Activated CD4-positive, alpha-beta T cell treated with anti-CD3 and anti-CD28 coated beads for 1 hour (primary cell): Measurements from ENCODE around the gene GPR61.

Source experiments
- DNase-seq: peaks from one replicate; pipeline ENCODE4 v3.0.0-alpha.2; 2020

Gene GPR61

GRCh38 chr1:109537450-109538178 lies 2.1 kb upstream of the GPR61 start:
- no peak for DNase-seq

GRCh38 chr1:109538827-109539555 lies 681 bp upstream of the GPR61 start:
- DNase-seq, result no peak

- no peak for DNase-seq
Measured at GRCh38 chr1:109541102-109541501, 1.4 kb downstream of the GPR61 start.

GRCh38 chr1:109542657-109543056 lies 3.0 kb downstream of the GPR61 start:
- DNase-seq, result no peak

- no peak for DNase-seq
Measured at GRCh38 chr1:109543283-109543987, 3.8 kb downstream of the GPR61 start.

- DNase-seq, result no peak
Measured at GRCh38 chr1:109543988-109544735, 4.5 kb downstream of the GPR61 start.

GRCh38 chr1:109546311-109547109 lies 6.8 kb downstream of the GPR61 start:
- peak; percentile 79 for DNase-seq

GRCh38 chr1:109547463-109548320 lies 8.0 kb downstream of the GPR61 start:
- no peak for DNase-seq

GRCh38 chr1:109548321-109549267 lies 8.9 kb downstream of the GPR61 start, which contains the start of gene GNAI3:
GNAI3 (plus strand) TSS chr1:109548615; CDS start chr1:109548721, 106 bp downstream.
- peak; percentile 93 for DNase-seq

- no peak for DNase-seq
Measured at GRCh38 chr1:109556563-109556962, 16.9 kb downstream of the GPR61 start.

GRCh38 chr1:109557520-109557919 lies 17.8 kb downstream of the GPR61 start:
- no peak for DNase-seq

- DNase-seq, result no peak
Measured at GRCh38 chr1:109559995-109560394, 20.3 kb downstream of the GPR61 start.

- no peak for DNase-seq
Measured at GRCh38 chr1:109564194-109564878, 24.7 kb downstream of the GPR61 start.

- no peak for DNase-seq
Measured at GRCh38 chr1:109565241-109565640, 25.6 kb downstream of the GPR61 start.

- no peak for DNase-seq
Measured at GRCh38 chr1:109566982-109567381, 27.3 kb downstream of the GPR61 start.

- DNase-seq, result no peak
Measured at GRCh38 chr1:109567877-109568672, 28.4 kb downstream of the GPR61 start.

GRCh38 chr1:109569323-109569722 lies 29.7 kb downstream of the GPR61 start:
- DNase-seq, result no peak

GRCh38 chr1:109570414-109570813 lies 30.7 kb downstream of the GPR61 start:
- DNase-seq, result no peak
